Measurements from ENCODE around the gene ZNF236.
"Not testable (repeated sequence)": the region's sequence is repeated elsewhere in the genome, so short reads cannot be mapped to it uniquely, and the experiment has no call there.

ZNF236 gene

GRCh38 chr18:77012806-77013541 lies 190.6 kb downstream of the ZNF236 start:
- no peak for DNase-seq

- DNase-seq = no peak
Observed at GRCh38 chr18:77013811-77014521, 191.6 kb downstream of the ZNF236 start.

- no peak for DNase-seq
Observed at GRCh38 chr18:77014538-77014937, 192.2 kb downstream of the ZNF236 start.

- no peak for DNase-seq
Observed at GRCh38 chr18:77015169-77015568, 192.8 kb downstream of the ZNF236 start.

GRCh38 chr18:77015771-77016710 lies 193.7 kb downstream of the ZNF236 start:
- DNase-seq = no peak

GRCh38 chr18:77016936-77017335 lies 194.6 kb downstream of the ZNF236 start:
- no peak for DNase-seq

- DNase-seq = no peak
Observed at GRCh38 chr18:77017355-77017754, 195.0 kb downstream of the ZNF236 start.

- not testable (repeated sequence) for DNase-seq
Observed at GRCh38 chr18:77018650-77019049, 196.3 kb downstream of the ZNF236 start.

- DNase-seq = no peak
Observed at GRCh38 chr18:77019641-77020040, 197.3 kb downstream of the ZNF236 start.
